ENCODE data around the gene MAML1. TPM values are rescaled to one million over a fixed set of nuclear protein-coding genes. Genes with fewer than 3 reads are reported as not detected.

Gene MAML1
- total and polyA plus RNA-seq, 10 of the 15 experiments (the other 5 are each of a cell fraction or from before 2014, with no cell fraction given): 0.42 to 23.9 (median 7.3) TPM

GRCh38 chr5:179773686-179774040, 41.0 kb downstream of the MAML1 start:
- DNase-seq (ENCODE audit: low read depth, low spot score) (no peak), FAIRE-seq (no peak), ATAC-seq (no peak)
- intact Hi-C loops (cut with micrococcal nuclease; ENCODE audit: unreplicated experiment) (no loop called here), in situ Hi-C loops (cut with MboI) (no loop called here)
- POLR2A ChIA-PET: no interaction called here
- SMC1A ChIA-PET (ENCODE audit: uncharacterized antibody, unreplicated experiment): no interaction called here
- WGBS (ENCODE audit: insufficient coverage, insufficient replicate concordance, low lambda C conversion rate, missing lambda C conversion rate): 98% methylated on average over 7 of the region's 9 CpGs
- Histone ChIP-seq H3K4me1 (ENCODE audit: control insufficient read depth, insufficient read depth, low read length) (no peaks in the 10 kb centered on the region), H3K79me2 (ENCODE audit: control insufficient read depth, insufficient read depth, low read length) (no peaks in the 10 kb centered on the region), H3K27me3 (replicated peaks in 1 of 2; ENCODE audit: control insufficient read depth in 2 of 2, insufficient read depth in 2 of 2, low read length in 1 of 2) (no peaks in the 10 kb centered on the region), H3K9me3 (replicated peaks; ENCODE audit: control insufficient read depth, insufficient read depth, low read length) (no peaks in the 10 kb centered on the region), H3K27ac (ENCODE audit: control insufficient read depth, insufficient read depth) (no peak overlapping the region), H3K4me3 (no peak overlapping the region), H3K4me2 (ENCODE audit: control insufficient read depth, insufficient read depth) (no peak overlapping the region), H2AFZ (ENCODE audit: control insufficient read depth, low read depth, low read length) (no peak overlapping the region), H4K20me1 (ENCODE audit: control insufficient read depth, insufficient read depth) (no peaks in the 10 kb centered on the region), H3K36me3 (ENCODE audit: control insufficient read depth in 2 of 2, insufficient read depth in 2 of 2, low read length in 1 of 2) (peaks cover 20 to 34% of the 10 kb centered on the region in 2 experiments), H3K9ac (ENCODE audit: control insufficient read depth, insufficient read depth, low read length) (no peak overlapping the region)
- CTCF ChIA-PET: no interaction called here
- BruUV-seq (replicated peaks): no TSS peak
- RAD21 ChIA-PET (ENCODE audit: unreplicated experiment): no interaction called here
- TF ChIP-seq NKRF (conservative IDR thresholded peaks at IDR 0.05): no peak
- TF ChIP-seq ZNF622 (IDR thresholded peaks at IDR 0.05): no peak
- no peak for TF ChIP-seq BCLAF1 (IDR thresholded peaks at IDR 0.05)
- no peak for TF ChIP-seq EZH2 (IDR thresholded peaks at IDR 0.05; ENCODE audit: borderline replicate concordance, control insufficient read depth, low read depth, low read length)
- no peak for TF ChIP-seq EGR1 (IDR thresholded peaks at IDR 0.05; ENCODE audit: borderline replicate concordance in 1 of 2, low read depth in 2 of 2, low read length in 2 of 2)
- TF ChIP-seq SUPT20H (IDR thresholded peaks at IDR 0.05; ENCODE audit: borderline replicate concordance, control insufficient read depth, low read depth, low read length): no peak
- no peak for TF ChIP-seq ZBED1 (IDR thresholded peaks at IDR 0.05; ENCODE audit: borderline replicate concordance)
- no peak for TF ChIP-seq MEF2B (IDR thresholded peaks at IDR 0.05; ENCODE audit: partially characterized antibody, poor library complexity, severe bottlenecking)
- TF ChIP-seq SREBF1 (IDR thresholded peaks at IDR 0.05; ENCODE audit: low read length): no peak
- TF ChIP-seq PRDM15 (CRISPR knock-in tag; IDR thresholded peaks at IDR 0.05): no peak
- TF ChIP-seq ZBTB33 (IDR thresholded peaks at IDR 0.05): no peak
- no peak for TF ChIP-seq YY1 (IDR thresholded peaks at IDR 0.05; ENCODE audit: low read depth, low read length)
- no peak for TF ChIP-seq CBX3 (IDR thresholded peaks at IDR 0.05; ENCODE audit: borderline replicate concordance, low read depth)
- TF ChIP-seq STAT3 (IDR thresholded peaks at IDR 0.05; ENCODE audit: low read depth, low read length): no peak
- TF ChIP-seq ZSCAN29 (IDR thresholded peaks at IDR 0.05): no peak
